NCI-H345 treated with DMSO at 0.1 percent for 48 hours (cell line): ENCODE results near the gene PLA2G4E.

Experiments used
- DNase-seq: peaks from one replicate; lab custom pipeline; 2025; ENCODE audit not compliant: unreplicated experiment; lab: John Stamatoyannopoulos, UW

PLA2G4E gene

DNA sequence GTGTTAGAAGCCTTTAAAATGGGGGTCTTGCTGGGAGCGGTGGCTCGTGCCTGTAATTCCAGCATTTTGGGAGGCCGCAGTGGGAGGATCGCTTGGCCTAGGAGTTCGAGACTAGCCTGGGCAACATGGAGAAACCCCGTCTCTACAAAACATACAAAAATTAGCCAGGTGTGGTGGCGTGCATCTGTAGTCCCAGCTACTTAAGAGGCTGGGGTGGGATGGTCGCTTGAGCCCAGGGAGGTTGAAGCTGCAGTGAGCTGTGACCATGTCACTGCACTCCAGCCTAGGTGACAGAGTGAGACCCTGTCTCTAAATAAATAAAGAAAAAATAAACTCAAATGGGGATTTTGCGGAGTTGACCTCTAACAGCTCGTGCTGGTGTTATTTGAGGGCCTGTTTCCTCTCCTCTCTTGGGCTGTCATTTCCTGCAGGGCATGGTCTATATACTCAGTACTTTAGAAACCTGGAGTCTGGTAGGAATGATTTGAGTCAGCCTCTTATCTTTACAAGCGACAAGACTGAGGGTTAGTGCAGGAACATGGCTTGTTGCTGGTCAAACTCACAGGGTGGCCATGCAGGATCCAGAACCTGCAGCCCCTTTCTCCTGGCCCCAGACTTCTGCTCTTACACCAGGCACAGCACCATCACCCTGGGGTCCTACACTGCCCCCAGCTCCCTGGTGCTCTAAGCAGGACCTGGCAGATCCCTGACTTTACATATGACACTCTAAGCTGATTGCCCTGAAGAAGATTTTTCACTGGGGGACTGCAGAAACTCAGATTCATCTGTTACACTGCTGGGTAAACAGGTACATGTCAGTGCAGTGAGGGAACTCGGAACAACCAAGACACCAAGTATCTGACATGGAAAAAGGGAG, 63.6 kb downstream of the PLA2G4E start:
- no peak for DNase-seq

DNA sequence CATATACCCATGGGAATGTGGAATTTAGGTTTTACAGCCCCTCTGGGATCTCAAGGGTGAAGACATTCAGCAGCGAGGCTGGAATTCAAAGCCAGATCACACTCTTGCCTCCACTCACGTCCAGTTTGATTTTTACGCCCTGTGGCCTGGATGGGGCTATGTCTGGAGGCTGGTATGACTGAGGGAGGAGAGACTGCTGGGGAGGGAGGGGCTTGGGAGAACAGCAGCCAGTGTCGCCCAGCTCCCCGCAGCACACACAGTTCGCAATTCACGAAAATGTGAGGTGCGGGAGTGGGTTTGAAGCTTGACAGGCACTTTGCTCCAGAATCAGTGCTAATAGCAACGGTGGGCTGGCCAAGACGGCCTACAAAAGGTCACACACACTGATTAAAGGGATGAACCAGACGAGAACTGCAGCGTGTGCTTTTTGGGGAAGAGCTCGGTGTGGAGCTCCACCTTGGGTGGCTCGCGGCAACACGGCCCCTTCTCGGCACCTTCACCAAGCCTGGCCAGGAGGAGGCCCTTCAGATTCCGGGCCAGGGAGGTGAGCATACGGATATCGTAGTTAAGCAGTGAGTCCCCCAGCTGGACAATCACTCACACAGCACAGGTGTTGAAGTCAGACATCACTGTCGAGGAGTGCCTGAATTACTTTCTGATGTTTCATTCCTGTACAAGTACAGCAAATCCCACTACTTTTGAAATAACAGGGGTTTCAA, 64.9 kb downstream of the PLA2G4E start:
- DNase-seq = no peak

DNA sequence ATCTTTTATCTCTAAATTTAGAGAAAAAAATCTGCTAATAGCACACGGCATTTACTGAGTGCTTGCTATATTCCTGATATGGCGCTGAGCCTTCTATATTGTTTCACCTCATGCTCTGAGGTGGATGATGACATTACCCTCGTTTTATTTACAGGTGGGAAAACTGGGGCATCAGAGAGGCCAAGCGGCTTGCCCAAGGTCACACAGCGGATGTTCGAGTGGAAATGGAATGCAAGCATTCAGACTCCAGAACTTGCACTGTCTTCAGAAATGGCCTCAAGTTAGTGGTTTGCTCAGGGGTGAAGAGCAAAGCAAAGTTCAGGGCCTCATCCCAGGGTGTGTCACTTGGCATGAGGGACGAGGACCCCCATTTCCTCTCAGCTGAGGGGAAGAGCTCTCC, 65.7 kb downstream of the PLA2G4E start:
- DNase-seq = no peak

DNA sequence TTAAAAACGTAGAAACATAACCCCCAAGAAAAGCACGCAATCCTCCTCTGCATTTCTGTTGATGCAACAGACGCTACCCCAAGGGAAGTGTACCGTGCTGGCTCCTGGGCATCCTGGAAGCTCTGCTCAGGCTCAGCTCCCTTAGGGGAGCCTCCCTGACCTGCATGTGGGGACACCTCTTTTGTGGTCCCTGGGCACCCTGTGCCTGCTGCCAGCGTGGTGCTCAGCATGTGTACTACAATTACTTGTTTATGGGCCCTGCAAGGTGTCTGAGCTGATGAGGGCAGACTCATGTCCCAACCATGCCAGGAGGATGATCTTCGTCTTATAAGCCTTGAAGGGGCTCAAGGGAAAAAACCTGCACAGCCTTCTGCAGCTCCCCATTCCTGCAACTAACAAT, 66.8 kb downstream of the PLA2G4E start:
- DNase-seq = no peak

DNA sequence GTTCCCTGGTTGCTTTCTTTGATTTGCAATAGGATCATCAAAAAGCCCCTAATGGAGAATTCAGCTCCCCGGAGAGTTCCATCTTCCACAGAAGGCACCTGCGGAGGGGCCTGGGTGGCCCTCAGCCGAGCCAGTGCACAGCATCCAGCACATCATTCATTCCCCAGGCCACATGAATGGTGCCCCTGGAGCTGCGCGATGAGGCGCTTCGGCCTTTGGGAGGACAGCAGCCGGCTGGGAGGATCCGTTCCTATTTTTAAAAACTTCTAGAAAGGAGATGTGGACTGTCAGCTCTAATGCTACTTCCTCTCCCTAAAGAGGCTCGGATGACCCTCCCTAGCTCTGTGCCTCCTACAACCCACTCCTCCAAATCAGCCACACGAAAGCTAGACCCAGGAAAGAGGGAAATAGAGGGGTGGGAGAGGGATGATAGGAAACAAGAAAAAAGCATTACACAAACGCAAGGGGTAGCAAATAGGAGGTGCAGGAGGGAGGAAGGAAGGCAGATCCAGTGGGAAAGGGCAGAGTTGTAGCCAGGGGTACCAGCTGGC, 68.8 kb downstream of the PLA2G4E start:
- no peak for DNase-seq

DNA sequence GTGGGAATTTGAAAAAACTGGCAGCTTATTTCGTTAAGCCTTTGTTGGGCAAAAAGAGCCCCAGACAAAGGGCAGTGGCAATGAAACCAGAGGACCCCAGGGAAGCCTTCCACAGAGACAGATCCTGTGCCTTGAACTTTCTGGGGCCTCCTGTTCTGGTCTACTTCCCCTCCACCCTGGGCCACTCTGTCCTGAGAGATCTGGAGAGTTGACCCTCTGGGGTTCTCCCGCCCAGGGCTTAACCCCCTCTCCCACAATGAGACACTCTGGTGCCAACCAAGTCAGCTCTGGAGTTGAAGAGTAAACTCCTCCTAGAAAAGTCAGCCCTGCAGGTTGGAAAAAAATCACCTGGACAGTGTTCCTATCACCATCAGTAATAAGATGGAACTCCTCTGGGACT, 69.3 kb downstream of the PLA2G4E start:
- no peak for DNase-seq

DNA sequence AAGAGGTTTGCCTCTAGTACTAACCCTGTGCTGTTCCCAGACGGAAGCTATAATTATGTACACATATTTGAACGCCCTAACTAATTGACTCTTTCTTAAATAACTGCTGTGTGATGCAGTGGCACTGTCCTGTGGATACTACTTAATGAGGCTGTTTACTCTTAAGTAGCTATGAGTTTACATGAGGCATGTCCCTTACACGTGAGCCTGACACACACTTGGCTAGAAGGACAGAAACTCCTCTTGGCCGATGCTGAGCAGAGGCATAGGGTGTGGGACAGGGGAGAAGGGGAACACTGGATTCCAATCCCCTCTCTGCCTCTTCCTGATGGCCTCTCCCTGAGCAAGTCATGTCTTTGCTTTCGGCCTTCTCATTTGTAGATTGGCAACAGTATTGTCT, 70.4 kb downstream of the PLA2G4E start:
- DNase-seq = no peak

DNA sequence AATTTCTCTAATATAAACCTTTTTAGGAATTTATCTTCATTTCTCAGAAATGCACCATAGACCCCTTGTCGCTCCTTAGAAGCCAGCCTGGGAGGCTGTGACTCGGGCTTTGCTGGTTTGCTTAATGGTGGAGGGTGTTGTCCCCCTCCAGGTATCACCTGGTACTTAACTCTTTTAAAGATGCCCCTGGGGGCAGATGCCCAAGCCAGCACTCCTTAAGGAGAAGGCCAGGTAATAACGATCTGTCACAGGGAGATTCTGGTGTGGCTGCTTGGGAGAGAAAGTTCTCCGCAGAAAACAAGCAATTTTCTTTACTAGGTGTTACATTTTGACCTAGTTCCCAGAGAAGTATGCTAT, 70.7 kb downstream of the PLA2G4E start:
- no peak for DNase-seq

DNA sequence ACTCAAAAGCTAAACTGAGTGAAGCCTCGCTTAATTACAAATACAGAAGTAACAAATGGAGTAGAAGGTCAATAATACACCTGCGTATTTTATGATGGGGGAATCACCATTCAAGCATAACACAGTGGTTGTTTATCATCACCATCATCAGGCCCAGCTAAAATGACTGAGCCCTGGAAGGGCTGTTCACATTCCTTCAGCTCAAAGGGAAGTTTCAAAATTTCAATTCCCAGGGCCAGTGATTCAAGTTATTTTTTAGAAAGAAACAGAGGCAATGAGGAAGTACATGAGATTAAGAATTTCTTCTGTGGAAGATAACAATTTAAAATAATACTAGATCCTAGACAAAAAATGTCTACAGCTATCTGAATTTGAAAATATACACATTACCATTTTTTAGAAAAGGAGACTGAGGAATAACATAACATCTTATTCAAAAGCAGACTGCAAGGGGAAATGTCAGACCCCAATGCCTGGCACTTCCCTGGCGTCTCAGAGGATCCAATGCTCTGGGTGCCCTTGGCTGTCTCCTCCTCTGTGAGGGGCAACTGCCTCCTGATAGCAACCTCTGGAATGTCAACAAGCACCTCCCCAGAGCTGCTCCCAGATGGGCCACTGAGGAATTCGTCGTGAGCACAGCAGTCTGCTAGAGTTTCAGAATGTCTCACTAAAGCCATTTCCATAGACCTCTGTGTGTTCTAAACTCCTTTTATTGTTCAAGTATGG, 71.3 kb downstream of the PLA2G4E start:
- DNase-seq = no peak

DNA sequence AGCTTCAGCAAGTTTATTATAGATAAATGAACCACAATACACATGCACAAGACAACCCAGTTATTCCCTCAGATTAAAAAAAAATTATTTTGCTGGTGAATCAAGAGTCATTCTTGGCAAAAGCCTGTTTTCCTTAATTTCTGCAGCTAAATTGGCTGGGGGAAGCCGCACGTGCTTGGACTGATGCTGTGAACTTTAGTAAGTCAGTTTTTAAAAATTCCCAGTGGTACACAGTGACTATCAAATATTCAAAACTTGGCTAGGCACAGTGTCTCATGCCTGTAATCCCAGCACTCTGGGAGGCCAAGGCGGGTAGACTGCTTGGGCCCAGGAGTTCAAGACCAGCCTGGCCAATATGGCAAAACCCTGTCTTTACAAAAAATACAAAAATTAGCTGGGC, 72.4 kb downstream of the PLA2G4E start:
- no peak for DNase-seq

DNA sequence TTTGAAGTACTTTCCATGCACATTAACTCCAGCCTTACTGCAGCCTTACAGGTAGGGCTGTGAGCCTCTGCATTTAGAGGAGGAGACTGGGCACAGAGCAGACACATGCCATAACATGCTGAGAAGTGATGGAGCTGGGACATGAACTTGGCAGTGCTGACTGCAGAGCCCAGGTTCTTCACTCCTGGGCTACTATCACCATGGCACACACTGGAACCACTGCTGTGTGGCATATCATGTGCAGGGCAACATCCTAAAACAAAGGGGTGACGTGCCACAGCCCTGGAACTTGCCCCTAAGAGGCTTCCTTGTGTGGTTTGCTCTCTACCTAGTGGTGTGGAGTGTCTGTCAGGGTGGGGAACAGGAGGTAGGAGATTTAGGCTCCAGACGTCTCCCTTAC, 73.9 kb downstream of the PLA2G4E start:
- no peak for DNase-seq

DNA sequence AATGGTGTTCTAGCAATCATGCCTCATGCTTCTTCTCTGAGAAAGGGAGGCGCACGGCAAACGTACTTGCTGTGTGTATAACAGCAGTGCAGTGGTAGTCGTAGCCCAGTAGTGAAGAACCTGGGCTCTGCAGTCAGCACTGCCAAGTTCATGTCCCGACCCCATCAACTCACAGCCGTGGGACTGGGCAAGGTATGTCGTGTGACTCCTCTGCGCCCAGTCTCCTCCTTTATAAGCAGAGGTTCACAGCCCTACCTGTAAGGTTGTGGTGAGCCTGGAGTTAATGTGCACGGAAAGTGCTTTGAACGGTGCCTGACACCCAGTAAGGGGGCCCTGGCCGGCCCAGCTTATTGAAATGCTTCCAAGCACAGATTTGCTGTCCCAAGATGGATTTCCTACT, 75.1 kb downstream of the PLA2G4E start:
- no peak for DNase-seq

DNA sequence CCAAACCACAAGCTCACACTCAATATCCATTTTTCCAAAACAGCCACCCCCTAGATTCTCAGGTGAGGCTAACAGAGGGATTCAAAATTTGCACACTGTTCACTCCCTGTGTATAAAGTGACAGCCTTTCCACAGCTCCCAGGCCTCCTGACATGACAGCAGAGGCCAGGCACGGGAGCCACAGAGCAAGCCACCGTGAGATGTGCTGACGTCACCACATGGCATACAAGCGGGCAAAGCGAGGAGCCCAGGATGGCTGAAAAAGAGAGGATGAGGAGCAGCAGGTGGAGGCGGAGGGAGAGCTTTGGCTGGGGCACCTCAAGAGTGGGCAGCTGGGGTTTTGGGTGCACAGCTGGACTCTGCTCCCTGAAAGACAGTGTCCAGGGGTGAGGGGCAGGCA, 75.6 kb downstream of the PLA2G4E start:
- no peak for DNase-seq

DNA sequence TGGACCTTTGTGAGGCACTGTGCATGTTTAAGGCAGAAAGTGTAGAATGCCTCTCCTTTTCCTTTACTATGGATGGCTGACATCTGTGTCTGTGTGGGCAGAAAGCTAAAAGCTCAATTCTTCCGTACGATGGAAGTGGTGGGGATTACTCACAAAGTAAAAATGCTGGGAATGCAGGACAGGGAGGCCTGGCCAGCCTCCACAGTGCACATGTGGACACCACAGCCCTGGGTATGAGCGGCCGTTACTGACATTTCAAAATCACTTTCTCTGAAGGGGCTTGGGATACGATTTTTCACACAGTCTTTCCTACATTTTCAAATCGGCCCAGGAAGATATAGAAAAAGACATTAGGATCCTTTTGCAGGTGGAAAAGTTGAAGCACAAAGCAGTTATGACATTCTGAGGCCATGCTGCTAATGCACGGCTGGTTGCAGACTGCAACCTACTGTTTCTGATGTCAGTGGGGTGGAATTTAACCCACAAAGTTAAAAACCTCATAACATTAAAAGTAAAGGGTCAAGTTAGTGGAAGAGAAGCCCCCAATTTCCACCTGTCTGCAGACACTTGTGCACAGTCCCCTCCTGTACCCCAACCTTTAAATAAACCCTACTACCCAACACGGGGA, 76.4 kb downstream of the PLA2G4E start:
- DNase-seq = no peak

DNA sequence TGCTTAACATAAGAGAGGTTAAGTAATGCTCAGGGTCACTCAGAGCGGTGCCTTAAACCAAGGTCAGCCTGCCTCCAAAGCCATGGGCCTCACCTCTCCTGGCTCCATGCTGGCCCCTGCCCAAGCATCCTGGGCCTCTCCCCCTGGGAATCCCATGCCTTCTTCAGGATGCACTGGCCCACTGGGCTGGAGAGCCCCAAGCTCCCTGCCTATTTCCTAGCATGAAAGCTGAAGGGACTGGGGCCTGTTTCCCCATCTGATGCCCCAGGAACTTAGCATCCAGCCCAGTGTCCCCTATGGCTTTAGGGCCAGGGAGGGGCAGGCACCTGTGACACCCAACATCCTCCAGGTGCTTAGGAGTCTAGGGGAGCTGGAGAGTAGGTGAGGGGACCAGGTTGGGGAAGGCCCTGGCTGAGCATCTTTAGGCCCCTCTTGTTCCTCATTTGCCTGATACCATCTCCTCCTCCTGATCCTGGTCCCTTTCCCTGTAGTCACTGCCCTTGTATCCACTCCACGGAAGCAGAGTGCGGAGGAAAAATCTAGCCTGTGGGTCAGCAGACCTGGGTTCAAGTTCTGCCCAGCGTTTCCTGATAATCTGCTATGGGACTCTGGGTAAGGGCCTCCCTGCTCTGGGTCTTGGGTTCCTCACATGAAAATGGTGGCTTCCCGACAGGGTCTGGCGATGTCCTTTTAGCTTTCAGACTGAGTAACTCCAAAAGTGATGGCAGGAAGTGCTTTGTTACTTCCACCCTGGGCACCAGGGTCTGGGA, 77.1 kb downstream of the PLA2G4E start:
- DNase-seq = no peak

DNA sequence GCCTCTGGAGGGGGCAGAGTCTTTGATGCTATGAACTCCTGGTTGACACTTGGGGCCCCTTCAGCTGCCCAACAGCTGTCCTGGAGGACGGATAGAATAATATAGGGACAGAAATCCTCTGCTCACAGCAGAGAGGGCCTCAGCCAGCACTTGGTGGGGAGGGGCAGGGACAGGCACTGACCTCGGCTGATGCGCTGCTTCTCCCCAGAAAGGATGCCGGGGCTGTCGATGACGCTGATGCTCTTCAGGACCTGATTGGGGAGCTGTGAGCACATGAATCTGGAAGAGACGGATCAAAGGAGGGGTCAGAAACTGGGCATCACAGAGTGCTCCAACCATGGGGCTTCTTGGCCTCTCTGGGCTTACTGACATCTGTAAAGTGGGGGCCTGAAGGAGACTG, 78.0 kb downstream of the PLA2G4E start:
- no peak for DNase-seq

DNA sequence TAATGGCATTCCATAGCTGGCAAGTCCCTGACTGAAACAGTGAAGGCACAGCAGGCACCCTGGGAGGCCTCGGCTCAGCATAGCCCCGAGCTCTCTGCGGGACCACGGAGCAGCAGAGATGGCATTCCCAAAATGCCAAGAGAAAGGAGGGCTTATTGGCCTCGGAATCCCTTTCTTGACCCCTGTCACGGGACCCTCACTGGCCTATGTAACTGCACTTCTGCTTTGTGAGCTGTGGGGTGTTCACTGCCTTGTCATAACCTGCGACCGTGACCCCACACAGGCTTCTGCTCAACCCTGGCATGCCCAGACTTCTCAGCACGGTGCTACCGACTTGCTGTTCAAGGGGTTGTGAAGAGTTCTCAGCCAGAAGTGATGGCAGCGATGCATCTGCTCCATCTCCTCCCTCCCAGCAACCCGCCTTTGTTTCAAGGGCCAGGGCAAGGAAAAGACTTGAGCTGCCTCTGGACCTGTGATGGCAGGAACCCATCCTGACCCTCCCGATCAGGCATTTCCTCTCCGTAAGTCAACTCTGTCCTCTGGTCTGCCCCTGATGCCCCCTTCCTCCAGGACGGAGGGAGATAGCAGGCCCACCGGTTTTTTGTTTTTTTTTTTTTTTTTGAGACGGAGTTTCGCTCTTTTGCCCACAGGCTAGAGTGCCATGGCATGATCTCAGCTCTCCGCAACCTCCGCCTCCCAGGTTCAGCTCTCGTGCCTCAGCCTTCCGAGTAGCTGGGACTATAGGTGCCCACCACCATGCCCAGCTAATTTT, 79.0 kb downstream of the PLA2G4E start:
- no peak for DNase-seq

DNA sequence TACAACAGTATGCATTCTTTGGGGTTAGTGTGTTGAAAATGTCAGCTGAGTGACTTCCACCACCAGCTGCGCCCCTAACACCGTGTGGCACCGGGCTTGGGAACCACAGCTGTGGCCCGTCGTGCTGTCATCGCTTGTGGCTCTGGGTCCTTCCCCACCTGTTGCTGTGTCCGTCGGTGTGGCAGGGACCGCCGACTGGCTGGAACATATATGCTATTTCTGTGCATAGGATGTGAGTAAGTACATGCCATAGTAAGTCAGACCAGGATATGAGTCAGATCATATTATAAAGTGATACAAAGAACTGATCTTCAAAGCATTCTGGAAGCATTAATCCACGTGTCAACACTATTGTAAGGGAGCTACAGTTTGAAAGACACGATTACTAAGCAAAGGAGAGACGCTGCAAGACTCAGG, 80.4 kb downstream of the PLA2G4E start:
- DNase-seq = no peak

DNA sequence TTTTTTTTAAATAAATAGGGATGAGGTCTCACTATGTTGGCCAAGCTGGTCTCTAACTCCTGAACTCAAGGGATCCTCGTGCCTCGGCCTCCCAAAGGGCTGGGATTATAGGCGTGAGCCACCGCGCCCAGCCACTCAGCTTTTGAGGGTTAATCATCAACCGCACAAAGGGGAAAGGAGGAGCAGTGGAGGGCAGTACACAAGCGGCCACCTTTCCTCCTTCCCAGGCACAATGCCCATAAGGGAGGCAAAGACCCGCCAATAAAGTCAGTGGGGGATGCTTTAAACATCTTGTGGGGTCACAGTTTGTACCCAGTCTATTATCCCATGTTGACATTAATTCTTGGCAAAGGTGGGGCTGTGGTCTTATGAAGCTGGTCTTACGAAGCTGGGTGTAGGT, 80.9 kb downstream of the PLA2G4E start:
- no peak for DNase-seq

DNA sequence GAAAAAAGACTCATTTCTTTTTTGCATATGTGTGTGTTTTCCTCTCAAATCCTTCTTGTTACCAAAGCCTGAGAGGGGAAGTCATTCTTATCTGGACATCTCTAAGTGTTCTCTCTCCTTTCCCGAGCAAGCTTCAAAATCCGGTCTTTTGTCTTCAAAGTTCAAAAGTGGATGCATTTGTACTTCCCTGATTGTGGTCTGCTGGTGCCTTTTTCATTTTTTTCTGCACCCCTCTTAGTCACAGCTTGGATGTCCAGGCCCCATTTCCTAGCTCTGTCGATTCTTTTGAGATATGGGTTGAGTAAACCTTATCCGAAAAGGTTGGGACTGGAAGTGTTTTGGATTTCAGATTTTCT, 83.3 kb downstream of the PLA2G4E start:
- DNase-seq = no peak
